Heart right ventricle (tissue), 16 donors: ENCODE data around the gene MEGF10. TPM values are rescaled to one million over a fixed set of nuclear protein-coding genes. Genes with fewer than 3 reads are reported as not detected.
"Not testable (repeated sequence)": the region's sequence is repeated elsewhere in the genome, so short reads cannot be mapped to it uniquely, and the experiment has no call there.

Experiments
- ATAC-seq, 8 donors: fragments of 200-7000 bp; cut with Tn5 transposase; one replicate each; pipeline ENCODE4 v1.9.1; 2020; ENCODE audit warnings: mild to moderate bottlenecking in 8 of 8, moderate library complexity in 8 of 8, moderate number of reproducible peaks in 1 of 8
- DNase-seq, 2 donors: peaks; one replicate each; pipeline ENCODE4 v3.0.0-alpha.2; 2020
- H3K27ac ChIP-seq, 10 donors: fragments of 200-600 bp; sonication (generic) in 2 of 10; one replicate each; pipeline versions ENCODE4 v1.5.0 to v1.8.0; 2020 to 2022; ENCODE audit warnings: mild to moderate bottlenecking in 3 of 10
- H3K27me3 ChIP-seq, 7 donors: fragments of 200-600 bp; one replicate each; pipeline ENCODE4 v1.8.0; 2021 to 2022; ENCODE audit warnings: mild to moderate bottlenecking in 2 of 7
- H3K36me3 ChIP-seq, 9 donors: fragments of 200-600 bp; sonication (generic) in 1 of 9; one replicate each; pipeline versions ENCODE4 v1.5.0 to v1.8.0; 2020 to 2022; ENCODE audit warnings: mild to moderate bottlenecking in 2 of 9
- H3K4me1 ChIP-seq, 9 donors: fragments of 200-600 bp; sonication (generic) in 1 of 9; one replicate each; pipeline versions ENCODE4 v1.5.0 to v1.8.0; 2020 to 2022; ENCODE audit warnings: mild to moderate bottlenecking in 4 of 9
- H3K4me3 ChIP-seq, 10 donors: fragments of 200-600 bp; sonication (generic) in 2 of 10; one replicate each; pipeline versions ENCODE4 v1.5.0 to v1.8.0; 2020 to 2022; ENCODE audit warnings: mild to moderate bottlenecking in 7 of 10, moderate library complexity in 2 of 10
- H3K9me3 ChIP-seq, 11 donors: fragments of 200-600 bp in 10 of 11; sonication (generic) in 2 of 11; one replicate each; pipeline versions ENCODE4 v1.5.0 to v1.8.0; 2013 to 2022; ENCODE audit warnings: mild to moderate bottlenecking in 2 of 11, control low read depth in 1 of 11, moderate library complexity in 1 of 11
- CTCF ChIP-seq, 9 donors: fragments of 200-600 bp; sonication (generic) in 2 of 9; IDR thresholded peaks; one replicate each; pipeline versions ENCODE4 v1.5.0 to v1.8.0; 2021 to 2022; ENCODE audit warnings: antibody characterized with exemption in 9 of 9, mild to moderate bottlenecking in 5 of 9, moderate library complexity in 1 of 9
- WGBS, 2 donors: extraction: QIAGEN DNeasy Blood & Tissue Kit; methylation state at CpG; one replicate each; pipeline ENCODE4 v1.1.7; 2013; ENCODE audit warnings: inconsistent platforms in 1 of 2; 5-methylcytosine and 5-hydroxymethylcytosine counted together
- intact Hi-C, 10 donors: fragments of 100-400 bp; cut with DNase I; formaldehyde crosslinking; loops; one replicate each; pipeline versions ENCODE4 v1.11.1 to v1.14.2; 2022
- polyA plus RNA-seq, 2 donors: library from polyadenylated mRNA; stranded (reverse); fragments of 200-250 nt; gene quantifications; one replicate each; pipeline ENCODE4 v1.2.3, GENCODE V29; 2013
- total RNA-seq, 10 donors: library from RNA; stranded (reverse); fragmentation: NEBNext Ultra II Directional in 3 of 10; extraction: Animal tissue kit (Norgen Biotek cat#: 25700) in 3 of 10; gene quantifications; one replicate each; pipeline versions ENCODE4 v1.2.1 to v1.2.4, GENCODE V29; 2021 to 2023
- donor health status: Arrhythmogenic right ventricular cardiomyopathy.
- donor health status: ischemic (EF 13 %, LVEDD 7.1; RV severe dilation, severe dysfunction).
- donor health status: healthy with polysubstance abuse.
- donor health status: DM: no; HTN: yes; CAD: no.
- donor health status: DM: no; HTN: no; CAD: no.
- donor health status: ischemic (EF 25% LVEDD 6.9; RV normal size, moderate dysfunction).
- donor health status: ischemic (EF 25% LVEDD 5.7; RV mildly dilated, moderate dysfunction).
- donor health status: healthy.
- donor health status: DM: yes; HTN: yes; CAD: no.
- donor health status: Ischemic cardiomyopathy.
- donor health status: ischemic (EF 35%, LVEDD 5.7; RV mildly dilated, moderate dysfunction).
- donor health status: nonischemic (EF 11% LVEDD 7.7; RV severe dilation, severe dysfunction).
- donor health status: DM: yes; HTN: yes; CAD: no.
- donor health status: PGD.
- donor health status: ischemic (EF 29% LVEDD 5.4; RV normal size, mild dysfunction).
- donor health status: nonischemic (EF 23%, LVEDD 6.1; RV moderate dilation, normal function).

The MEGF10 gene
- total and polyA plus RNA-seq, 12 donors: 0.02 to 1.0 (median 0.24) TPM; not detected in 1

DNA sequence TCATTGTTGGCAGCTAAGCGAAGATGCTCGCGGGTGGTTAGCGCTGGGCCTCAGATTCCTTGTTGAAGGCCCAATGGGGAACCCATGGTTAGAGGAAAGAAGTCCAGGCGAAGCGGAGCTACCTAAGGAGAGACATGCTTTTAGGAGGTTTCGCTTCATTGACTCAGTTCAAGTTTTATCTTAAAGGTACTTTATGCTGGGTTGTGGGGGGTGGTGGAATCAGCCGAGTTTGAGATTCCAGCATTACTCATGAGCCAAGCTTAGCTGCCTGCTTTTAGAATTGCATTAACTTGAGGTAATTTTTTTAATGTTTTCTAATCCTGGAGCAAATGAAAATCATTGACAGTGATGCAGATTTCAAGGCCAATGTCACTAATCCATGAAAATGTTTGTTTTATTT, 16.1 kb downstream of the MEGF10 start:
- Histone ChIP-seq H3K36me3 (no peaks in the 10 kb centered on the region), H3K9me3 (peaks cover 0 to 4% (median 0%) of the 10 kb centered on the region in 11 donors), H3K27me3 (peaks cover 0 to 9% (median 0%) of the 10 kb centered on the region in 7 donors), H3K4me1 (no peaks in the 10 kb centered on the region), H3K4me3 (no peak overlapping the region), H3K27ac (no peak overlapping the region)
- intact Hi-C loops: no loop called here
- DNase-seq (no peak), ATAC-seq (no peak)
- TF ChIP-seq CTCF (IDR thresholded peaks at IDR 0.05): no peak
- 93 to 97% methylated on average over 8 of the region's 8 CpGs for WGBS, 2 donors

- intact Hi-C loops: no loop called here
- ATAC-seq (no peak), DNase-seq (no peak)
- 82 to 83% methylated on average over 6 of the region's 6 CpGs for WGBS, 2 donors
- peaks cover 0 to 5% (median 0%) of the 10 kb centered on the region in 7 donors for H3K27me3 ChIP-seq
- no peak for TF ChIP-seq CTCF (IDR thresholded peaks at IDR 0.05)
- no peaks in the 10 kb centered on the region for H3K4me1 ChIP-seq
- no peak overlapping the region for H3K4me3 ChIP-seq
- H3K27ac ChIP-seq: no peak overlapping the region
- H3K36me3 ChIP-seq: no peaks in the 10 kb centered on the region
- H3K9me3 ChIP-seq: peaks cover 0 to 4% (median 0%) of the 10 kb centered on the region in 11 donors
Observed at GRCh38 chr5:127307868-127308267, 17.3 kb downstream of the MEGF10 start.

GRCh38 chr5:127308325-127308724, 17.7 kb downstream of the MEGF10 start:
- WGBS, 2 donors: 92 to 93% methylated on average over 5 of the region's 7 CpGs
- H3K27ac ChIP-seq, H3K4me1 ChIP-seq, H3K9me3 ChIP-seq, H3K4me3 ChIP-seq, ATAC-seq, H3K27me3 ChIP-seq, intact Hi-C loops, H3K36me3 ChIP-seq, DNase-seq: not testable (repeated sequence)

DNA sequence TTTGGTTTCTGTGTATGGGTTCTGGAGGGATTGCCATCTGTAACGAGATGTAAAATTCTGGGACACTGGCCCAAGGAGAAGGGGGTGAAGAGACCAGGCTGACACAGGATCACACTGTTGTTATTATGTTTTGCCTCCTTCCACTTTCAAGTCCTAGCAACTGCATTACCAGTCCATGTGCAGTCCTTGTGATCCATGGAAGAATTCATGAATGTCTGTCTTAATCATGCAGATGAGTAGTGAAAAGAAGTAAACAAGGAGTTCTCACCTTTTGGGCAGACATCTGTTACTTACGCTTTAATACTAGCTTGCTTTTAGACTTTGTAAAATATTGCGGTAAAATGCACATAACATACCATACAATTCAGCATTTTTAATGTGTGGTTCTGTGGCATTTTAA, 18.3 kb downstream of the MEGF10 start:
- Histone ChIP-seq H3K27me3 (peaks cover 0 to 5% (median 0%) of the 10 kb centered on the region in 7 donors), H3K4me3 (no peak overlapping the region), H3K36me3 (no peaks in the 10 kb centered on the region), H3K4me1 (no peaks in the 10 kb centered on the region), H3K9me3 (peaks cover 0 to 4% (median 0%) of the 10 kb centered on the region in 11 donors), H3K27ac (no peak overlapping the region)
- WGBS, 2 donors: 77 to 95% methylated on average over 3 of the region's 3 CpGs
- DNase-seq: no peak
- intact Hi-C loops: no loop called here
- TF ChIP-seq CTCF (IDR thresholded peaks at IDR 0.05): no peak
- no peak for ATAC-seq

GRCh38 chr5:127311349-127311748, 20.8 kb downstream of the MEGF10 start:
- peaks cover 0 to 5% (median 0%) of the 10 kb centered on the region in 7 donors for H3K27me3 ChIP-seq
- H3K4me3 ChIP-seq: no peak overlapping the region
- H3K9me3 ChIP-seq: peaks cover 0 to 4% (median 0%) of the 10 kb centered on the region in 11 donors
- WGBS, 2 donors: 58 to 82% methylated on average over 2 of the region's 2 CpGs
- intact Hi-C loops: loop anchor here in 8 of 10 donors (5.0 to 10.0 kb wide), 3 partner anchors 474 to 637 kb away; no protein-coding TSS in a partner anchor
- no peak for ATAC-seq
- no peak for DNase-seq
- TF ChIP-seq CTCF (IDR thresholded peaks at IDR 0.05): no peak
- H3K4me1 ChIP-seq: no peaks in the 10 kb centered on the region
- no peaks in the 10 kb centered on the region for H3K36me3 ChIP-seq
- H3K27ac ChIP-seq: no peak overlapping the region
